Loucy (cell line): ENCODE results near the gene SPDYA.

Experiments used
- EZH2phosphoT487 ChIP-seq: fragments of 200-600 bp; IDR thresholded peaks from 2 replicates; pipeline ENCODE4 v1.6.1; 2018; ENCODE audit warnings: antibody characterized with exemption, mild to moderate bottlenecking, moderate library complexity, borderline replicate concordance
- TF ChIP-seq, protein P1 (sequence below): fragments of 200-600 bp; sonication (generic); conservative IDR thresholded peaks from 2 replicates; pipeline ENCODE4 v1.5.1; 2014; ENCODE audit warnings: mild to moderate bottlenecking, antibody characterized with exemption, low read length

DNA sequence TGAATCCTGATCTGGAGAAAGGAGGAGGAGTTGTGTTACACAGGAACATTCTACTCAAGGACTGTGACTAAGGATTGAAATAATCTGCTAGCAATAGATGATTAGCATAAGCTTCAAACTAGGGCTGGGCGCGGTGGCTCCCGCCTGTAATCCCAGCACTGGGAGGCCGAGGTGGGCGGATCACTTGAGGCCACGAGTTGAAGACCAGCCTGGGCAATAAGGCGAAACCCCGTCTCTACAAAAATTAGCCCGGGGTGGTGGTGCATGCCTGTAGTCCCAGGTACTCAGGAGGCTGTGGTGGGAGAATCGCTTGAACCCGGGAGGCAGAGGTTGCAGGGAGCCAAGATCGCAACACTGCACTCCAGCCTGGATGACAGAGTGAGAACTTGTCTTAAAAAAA, 58.0 kb downstream of the SPDYA start:
- TF ChIP-seq, protein P1, sequence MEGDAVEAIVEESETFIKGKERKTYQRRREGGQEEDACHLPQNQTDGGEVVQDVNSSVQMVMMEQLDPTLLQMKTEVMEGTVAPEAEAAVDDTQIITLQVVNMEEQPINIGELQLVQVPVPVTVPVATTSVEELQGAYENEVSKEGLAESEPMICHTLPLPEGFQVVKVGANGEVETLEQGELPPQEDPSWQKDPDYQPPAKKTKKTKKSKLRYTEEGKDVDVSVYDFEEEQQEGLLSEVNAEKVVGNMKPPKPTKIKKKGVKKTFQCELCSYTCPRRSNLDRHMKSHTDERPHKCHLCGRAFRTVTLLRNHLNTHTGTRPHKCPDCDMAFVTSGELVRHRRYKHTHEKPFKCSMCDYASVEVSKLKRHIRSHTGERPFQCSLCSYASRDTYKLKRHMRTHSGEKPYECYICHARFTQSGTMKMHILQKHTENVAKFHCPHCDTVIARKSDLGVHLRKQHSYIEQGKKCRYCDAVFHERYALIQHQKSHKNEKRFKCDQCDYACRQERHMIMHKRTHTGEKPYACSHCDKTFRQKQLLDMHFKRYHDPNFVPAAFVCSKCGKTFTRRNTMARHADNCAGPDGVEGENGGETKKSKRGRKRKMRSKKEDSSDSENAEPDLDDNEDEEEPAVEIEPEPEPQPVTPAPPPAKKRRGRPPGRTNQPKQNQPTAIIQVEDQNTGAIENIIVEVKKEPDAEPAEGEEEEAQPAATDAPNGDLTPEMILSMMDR: no peak
- TF ChIP-seq EZH2phosphoT487: no peak
